Mammary epithelial cell (primary cell): Measurements from ENCODE around the gene ITGB3BP.

Experiments
- CTCF ChIP-seq, 2 donors: IDR thresholded peaks in 1 of 2; conservative IDR thresholded peaks in 1 of 2; 2 replicates each; pipeline ENCODE4 v1.5.1; 2011 to 2012; ENCODE audit warnings: inconsistent platforms in 2 of 2, low read length in 2 of 2, mild to moderate bottlenecking in 2 of 2, control low read depth in 1 of 2, low read depth in 1 of 2; ENCODE audit not compliant: insufficient read depth in 1 of 2; ENCODE audit errors: extremely low read depth in 1 of 2
- EZH2 ChIP-seq: IDR thresholded peaks from 2 replicates; pipeline ENCODE4 v1.6.1; 2012; ENCODE audit warnings: low read length, inconsistent platforms, borderline replicate concordance

- TF ChIP-seq CTCF (conservative IDR thresholded peaks at IDR 0.05 in 1 of 2, IDR thresholded peaks at IDR 0.05 in 1 of 2; ENCODE audit: extremely low read depth in 1 of 2, insufficient read depth in 1 of 2, low read depth in 1 of 2, low read length in 2 of 2) (no peak), EZH2 (no peak)
These were observed 108.2 kb downstream of the ITGB3BP start for GRCh38 chr1:63414691-63415365.
